Myocyte (in vitro differentiated cells): ENCODE results near the gene OSBPL8. TPM values are rescaled to one million over a fixed set of nuclear protein-coding genes. Genes with fewer than 3 reads are reported as not detected.

Experiments
- DNase-seq: peaks from one replicate; pipeline ENCODE4 v3.0.0-alpha.2; 2012; ENCODE audit warnings: low read depth
- total RNA-seq: library from RNA; depleted of rRNA; stranded (reverse); fragments of >200 nt; gene quantifications from 2 replicates; pipeline ENCODE4 v1.2.3, GENCODE V29; 2014

Gene OSBPL8
- total RNA-seq, 1 donor from 2014 or later = 65.4 TPM

- DNase-seq = peak; percentile 91
These were observed 89.3 kb downstream of the OSBPL8 start for GRCh38 chr12:76470028-76470939.

GRCh38 chr12:76464631-76465166 is 94.9 kb downstream of the OSBPL8 start:
- DNase-seq = no peak

GRCh38 chr12:76462668-76463224 is 96.8 kb downstream of the OSBPL8 start:
- no peak for DNase-seq

GRCh38 chr12:76460807-76461206 is 98.8 kb downstream of the OSBPL8 start:
- no peak for DNase-seq

- DNase-seq = no peak
These were observed 101.8 kb downstream of the OSBPL8 start for GRCh38 chr12:76457818-76458217.

- DNase-seq = no peak
These were observed 102.6 kb downstream of the OSBPL8 start for GRCh38 chr12:76457010-76457409.

- peak; percentile 75 for DNase-seq
These were observed 103.8 kb downstream of the OSBPL8 start for GRCh38 chr12:76455582-76456345.

- DNase-seq = no peak
These were observed 108.0 kb downstream of the OSBPL8 start for GRCh38 chr12:76451528-76451927.

- DNase-seq = peak; percentile 33
These were observed 108.9 kb downstream of the OSBPL8 start for GRCh38 chr12:76450690-76451089.

GRCh38 chr12:76449993-76450392 is 109.6 kb downstream of the OSBPL8 start:
- no peak for DNase-seq

- no peak for DNase-seq
These were observed 110.0 kb downstream of the OSBPL8 start for GRCh38 chr12:76449583-76449982.

- no peak for DNase-seq
These were observed 110.6 kb downstream of the OSBPL8 start for GRCh38 chr12:76449016-76449415.

GRCh38 chr12:76446090-76446489 is 113.5 kb downstream of the OSBPL8 start:
- no peak for DNase-seq

GRCh38 chr12:76445462-76445861 is 114.1 kb downstream of the OSBPL8 start:
- DNase-seq = no peak

GRCh38 chr12:76444408-76444984 is 115.1 kb downstream of the OSBPL8 start:
- no peak for DNase-seq

- DNase-seq = no peak
These were observed 118.6 kb downstream of the OSBPL8 start for GRCh38 chr12:76441016-76441415.

- DNase-seq = no peak
These were observed 126.8 kb downstream of the OSBPL8 start for GRCh38 chr12:76432733-76433132.

GRCh38 chr12:76428117-76428516 is 131.5 kb downstream of the OSBPL8 start:
- DNase-seq = no peak

GRCh38 chr12:76426160-76426559 is 133.4 kb downstream of the OSBPL8 start:
- DNase-seq = peak; percentile 5

GRCh38 chr12:76424941-76425340 is 134.6 kb downstream of the OSBPL8 start:
- DNase-seq = no peak
